MM.1S (cell line): ENCODE results near the gene AFF4.

Experiments used
- EZH2 ChIP-seq: fragments of 300-600 bp; sonication (generic); optimal IDR thresholded peaks from 2 replicates; pipeline ENCODE3; 2017; ENCODE audit warnings: low read depth, mild to moderate bottlenecking, antibody characterized with exemption, low read length, mixed read lengths
- EZH2phosphoT487 ChIP-seq: fragments of 300-600 bp; sonication (generic); IDR thresholded peaks from 2 replicates; pipeline ENCODE4 v1.6.1; 2018; ENCODE audit warnings: antibody characterized with exemption, low read length
- TF ChIP-seq, protein P1 (sequence below): fragments of 300-600 bp; sonication (generic); IDR thresholded peaks from 2 replicates; pipeline ENCODE4 v1.5.1; 2016; ENCODE audit warnings: antibody characterized with exemption, low read length, mixed read lengths

DNA sequence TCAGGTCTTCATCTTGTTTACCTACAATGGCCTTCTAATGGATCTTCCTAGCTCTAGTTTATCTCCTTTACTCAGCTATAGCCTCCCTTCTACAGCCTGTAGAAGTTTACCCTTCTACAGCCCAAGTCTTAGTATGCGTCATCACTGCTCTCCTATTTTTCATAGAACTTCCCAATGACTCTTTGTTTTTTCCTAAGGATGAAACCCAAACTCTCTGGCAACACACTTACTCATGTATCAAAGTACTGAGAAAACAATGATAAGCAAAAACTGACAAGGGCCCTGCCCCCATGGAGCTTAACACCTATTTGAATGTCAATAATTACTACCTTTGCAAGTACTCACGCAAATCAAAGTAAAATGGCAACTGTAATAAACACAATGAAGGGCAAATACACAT, 56.3 kb downstream of the AFF4 start:
- TF ChIP-seq, protein P1, sequence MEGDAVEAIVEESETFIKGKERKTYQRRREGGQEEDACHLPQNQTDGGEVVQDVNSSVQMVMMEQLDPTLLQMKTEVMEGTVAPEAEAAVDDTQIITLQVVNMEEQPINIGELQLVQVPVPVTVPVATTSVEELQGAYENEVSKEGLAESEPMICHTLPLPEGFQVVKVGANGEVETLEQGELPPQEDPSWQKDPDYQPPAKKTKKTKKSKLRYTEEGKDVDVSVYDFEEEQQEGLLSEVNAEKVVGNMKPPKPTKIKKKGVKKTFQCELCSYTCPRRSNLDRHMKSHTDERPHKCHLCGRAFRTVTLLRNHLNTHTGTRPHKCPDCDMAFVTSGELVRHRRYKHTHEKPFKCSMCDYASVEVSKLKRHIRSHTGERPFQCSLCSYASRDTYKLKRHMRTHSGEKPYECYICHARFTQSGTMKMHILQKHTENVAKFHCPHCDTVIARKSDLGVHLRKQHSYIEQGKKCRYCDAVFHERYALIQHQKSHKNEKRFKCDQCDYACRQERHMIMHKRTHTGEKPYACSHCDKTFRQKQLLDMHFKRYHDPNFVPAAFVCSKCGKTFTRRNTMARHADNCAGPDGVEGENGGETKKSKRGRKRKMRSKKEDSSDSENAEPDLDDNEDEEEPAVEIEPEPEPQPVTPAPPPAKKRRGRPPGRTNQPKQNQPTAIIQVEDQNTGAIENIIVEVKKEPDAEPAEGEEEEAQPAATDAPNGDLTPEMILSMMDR: no peak
- TF ChIP-seq EZH2: no peak
- TF ChIP-seq EZH2phosphoT487: no peak
